HG03354 (cell line): ENCODE data around the gene MRPL55.
A peak's percentile ranks its signal among the peaks of the same experiment; 100 is the strongest.

Source experiments
- ATAC-seq: cut with Tn5 transposase; IDR thresholded peaks from one replicate; pipeline ENCODE4 v1.9.1; 2021; ENCODE audit warnings: mild to moderate bottlenecking; ENCODE audit not compliant: unreplicated experiment, poor library complexity, severe bottlenecking

Gene MRPL55

DNA sequence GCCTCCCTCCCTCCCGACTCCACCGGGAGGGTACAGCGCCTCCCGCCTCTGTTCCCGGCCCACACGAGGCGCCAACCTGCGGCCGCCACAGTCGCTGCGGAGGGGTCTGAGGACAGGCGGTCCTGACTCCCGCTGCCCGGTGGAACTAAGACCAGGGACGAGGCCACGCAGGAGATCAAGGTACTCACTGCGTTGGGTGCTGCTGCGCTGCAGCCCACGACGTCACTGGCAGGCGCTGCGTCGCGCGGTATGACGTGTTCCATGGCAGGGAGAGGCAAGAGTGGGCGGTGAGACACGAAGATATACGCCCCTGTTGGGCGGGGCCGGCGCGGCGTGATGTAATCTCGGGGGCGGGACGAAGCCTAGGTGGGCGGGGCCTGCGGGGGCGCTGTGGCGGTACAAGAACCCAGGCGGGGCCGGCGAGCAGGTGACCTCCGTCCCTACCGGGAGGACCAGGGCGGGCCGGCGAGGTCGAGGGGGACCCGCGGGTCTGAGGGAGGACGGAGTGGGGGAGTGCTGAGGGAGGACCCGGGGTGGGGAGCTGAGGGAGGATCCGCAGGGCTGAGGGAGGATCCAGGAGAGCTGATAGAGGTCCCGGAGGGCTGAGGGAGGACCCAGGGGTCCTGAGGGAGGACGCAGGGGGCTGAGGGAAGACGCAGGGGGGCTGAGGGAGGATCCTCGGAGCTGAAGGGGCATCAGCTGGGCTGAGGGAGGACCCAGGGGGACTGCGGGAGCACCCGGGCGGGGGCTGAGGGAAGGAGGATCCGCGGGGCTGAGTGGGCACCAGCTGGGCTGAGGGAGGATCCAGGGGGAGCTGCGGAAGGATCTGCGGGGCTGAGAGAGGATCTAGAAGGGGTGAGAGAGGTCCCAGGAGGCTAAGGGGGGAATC lies at the start of gene MRPL55:
Gene MRPL55 (minus strand): TSS at position 227 of the 889 bp plus-strand sequence. CDS start 1,039 bp downstream, outside the sequence.
- ATAC-seq: peak; percentile 92

DNA sequence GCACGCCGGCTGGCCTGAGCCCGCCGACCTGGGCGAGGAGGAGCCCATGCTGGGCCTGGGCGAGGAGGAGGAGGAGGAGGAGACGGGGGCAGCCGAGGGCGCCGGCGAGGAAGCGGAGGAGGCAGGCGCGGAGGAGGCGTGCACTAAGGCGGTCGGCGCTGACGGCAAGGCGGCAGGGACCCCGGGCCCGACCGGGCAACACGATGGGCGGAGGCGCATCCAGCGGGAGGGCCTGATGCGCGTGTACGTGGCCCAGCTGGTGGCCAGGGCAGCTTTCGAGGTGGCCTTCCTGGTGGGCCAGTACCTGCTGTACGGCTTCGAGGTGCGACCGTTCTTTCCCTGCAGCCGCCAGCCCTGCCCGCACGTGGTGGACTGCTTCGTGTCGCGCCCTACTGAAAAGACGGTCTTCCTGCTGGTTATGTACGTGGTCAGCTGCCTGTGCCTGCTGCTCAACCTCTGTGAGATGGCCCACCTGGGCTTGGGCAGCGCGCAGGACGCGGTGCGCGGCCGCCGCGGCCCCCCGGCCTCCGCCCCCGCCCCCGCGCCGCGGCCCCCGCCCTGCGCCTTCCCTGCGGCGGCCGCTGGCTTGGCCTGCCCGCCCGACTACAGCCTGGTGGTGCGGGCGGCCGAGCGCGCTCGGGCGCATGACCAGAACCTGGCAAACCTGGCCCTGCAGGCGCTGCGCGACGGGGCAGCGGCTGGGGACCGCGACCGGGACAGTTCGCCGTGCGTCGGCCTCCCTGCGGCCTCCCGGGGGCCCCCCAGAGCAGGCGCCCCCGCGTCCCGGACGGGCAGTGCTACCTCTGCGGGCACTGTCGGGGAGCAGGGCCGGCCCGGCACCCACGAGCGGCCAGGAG lies 49.3 kb upstream of the MRPL55 start:
- ATAC-seq: no peak

DNA sequence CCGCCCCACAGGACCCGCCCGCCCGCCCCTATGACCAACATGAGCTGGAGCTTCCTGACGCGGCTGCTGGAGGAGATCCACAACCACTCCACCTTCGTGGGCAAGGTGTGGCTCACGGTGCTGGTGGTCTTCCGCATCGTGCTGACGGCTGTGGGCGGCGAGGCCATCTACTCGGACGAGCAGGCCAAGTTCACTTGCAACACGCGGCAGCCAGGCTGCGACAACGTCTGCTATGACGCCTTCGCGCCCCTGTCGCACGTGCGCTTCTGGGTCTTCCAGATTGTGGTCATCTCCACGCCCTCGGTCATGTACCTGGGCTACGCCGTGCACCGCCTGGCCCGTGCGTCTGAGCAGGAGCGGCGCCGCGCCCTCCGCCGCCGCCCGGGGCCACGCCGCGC lies 48.6 kb upstream of the MRPL55 start:
- ATAC-seq: no peak

DNA sequence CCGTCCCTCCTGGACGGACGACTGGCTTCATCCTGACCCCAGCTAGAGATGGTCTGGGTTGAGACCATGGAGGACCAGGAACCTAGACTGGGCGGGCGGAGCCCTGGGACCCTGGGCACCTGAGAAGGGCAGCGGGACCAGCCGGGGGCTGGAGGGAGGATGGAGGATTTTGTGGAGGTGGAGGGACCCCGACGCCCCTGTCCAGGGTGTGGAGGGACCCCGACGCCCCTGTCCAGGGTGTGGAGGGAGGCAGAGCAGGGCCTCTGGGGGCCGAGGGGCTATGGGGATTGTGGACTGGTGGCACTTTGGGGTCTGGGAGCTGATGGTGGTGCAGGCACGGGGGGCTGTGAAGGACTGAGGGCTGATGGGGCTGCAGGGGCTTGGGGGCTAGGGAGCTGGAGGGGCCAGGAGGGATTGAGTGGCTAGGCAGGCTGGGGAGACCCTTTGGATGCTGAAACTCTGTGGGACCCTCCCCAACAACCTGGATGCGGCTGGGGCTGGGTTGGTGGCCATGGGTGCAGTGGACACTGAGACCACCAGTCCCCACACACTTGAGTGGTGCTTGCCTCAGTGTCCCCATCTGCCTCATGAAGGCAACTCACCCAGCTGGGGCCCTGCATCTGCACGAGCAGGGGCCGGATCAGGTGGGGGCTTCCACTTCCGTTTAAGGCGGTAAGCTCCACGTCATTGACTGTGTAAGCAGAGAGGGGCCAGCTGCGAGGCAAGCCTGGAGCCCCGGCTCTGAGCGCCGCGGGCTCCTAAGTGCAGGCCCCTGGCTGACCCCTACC lies 48.0 kb upstream of the MRPL55 start:
- no peak for ATAC-seq

DNA sequence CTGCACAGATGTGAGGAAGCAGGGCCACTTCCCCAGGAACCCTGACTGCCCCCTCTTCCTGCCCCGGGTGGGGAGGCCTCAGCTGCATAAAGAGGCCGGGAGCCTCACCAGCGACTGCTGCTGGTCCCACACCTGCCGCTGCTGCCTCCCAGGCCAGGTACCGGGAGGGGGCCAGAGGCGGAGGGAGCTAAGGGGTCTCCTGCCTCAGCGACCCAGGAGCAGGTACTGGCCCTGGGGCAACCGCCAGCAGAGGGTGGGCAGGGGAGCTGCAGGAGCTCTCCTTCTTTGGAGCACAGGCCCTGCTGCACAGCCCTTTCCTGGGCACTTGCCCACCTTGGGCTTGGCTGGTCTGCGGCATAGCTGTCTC lies 47.4 kb upstream of the MRPL55 start:
- ATAC-seq: no peak

DNA sequence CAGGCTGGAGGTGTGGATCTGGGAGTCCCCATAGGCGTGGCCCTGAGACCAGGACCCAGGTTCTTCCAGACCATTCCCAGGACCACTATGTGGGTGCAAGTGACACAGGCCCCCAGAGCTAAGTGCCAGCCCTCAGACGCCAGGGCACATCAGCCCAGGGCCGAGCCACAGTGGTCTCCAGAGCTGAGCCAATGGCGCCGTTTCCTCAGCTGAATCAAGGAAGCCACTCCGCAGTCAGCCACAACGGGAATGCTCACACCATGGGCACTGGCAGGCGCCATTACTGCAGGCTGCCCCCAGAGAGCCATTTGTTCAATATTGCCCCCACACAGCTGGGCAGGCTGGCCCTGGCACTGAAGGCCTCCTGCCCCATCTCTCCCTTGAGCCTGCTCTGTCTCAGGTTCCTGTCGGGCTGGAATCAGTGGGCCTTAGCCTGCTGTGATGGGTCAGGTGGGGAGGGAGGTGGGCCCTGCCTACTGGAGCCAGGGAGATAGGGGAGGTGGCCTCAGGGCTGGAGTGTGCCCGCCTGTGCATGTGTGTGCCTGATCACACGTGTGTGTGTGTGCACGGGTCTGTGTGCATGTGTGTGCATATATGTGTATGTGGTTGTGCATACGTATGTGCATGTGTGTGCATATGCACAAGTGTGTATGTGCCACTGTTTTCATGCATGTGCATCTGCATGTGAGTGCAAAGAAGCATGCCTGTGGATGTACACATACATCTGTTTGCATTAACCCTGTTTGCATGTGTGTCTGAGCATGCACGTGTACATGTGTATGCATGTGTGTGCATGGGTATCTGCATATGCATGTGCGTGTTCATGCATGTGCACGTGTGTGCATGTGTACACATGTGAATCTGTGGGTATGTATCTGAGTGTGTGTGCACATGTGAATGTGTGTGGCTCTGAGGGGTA lies 46.8 kb upstream of the MRPL55 start:
- no peak for ATAC-seq

DNA sequence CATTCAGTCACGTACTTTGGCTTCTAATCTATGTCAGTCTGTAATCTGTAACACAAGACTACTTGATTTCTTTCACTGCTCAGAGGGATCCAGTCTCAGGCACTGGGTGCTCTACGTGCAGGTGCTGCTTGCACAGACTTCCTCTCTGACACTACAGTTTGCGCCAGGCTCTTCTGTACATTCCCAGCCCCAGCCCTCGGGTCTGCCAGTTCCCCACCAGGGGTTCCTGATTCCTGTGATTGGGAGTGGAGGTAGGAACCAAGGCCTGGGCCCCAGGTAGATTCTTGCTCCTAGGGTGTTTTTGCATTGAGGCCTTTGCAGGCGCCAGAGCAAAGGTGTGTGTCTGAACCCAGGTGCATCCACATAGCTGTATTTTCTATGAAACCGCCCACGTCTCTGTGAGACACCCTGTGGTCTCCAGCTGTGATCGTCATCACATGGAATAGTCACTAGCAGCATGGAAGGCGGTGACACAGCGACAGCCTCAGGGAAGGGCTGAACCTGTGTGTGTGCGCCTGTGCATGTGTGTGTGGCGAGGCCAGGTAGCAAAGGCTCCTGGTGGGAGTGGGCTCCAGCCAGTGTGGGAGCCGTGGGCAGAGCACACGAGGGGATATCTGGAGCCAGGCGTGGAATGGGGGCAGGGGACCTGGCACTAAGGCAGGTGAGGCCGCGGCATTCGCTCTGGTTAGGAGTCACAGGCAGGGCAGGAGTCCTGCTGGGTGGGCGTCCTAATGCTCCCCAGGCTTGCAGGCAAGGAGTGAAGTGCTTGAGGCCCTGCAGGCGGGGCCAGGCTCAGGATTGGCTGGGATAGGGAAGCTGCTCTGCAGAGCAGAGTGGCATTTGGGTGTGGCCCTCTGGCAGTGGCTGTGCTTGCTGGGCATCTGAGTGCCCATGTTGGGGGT lies 45.8 kb upstream of the MRPL55 start:
- no peak for ATAC-seq

DNA sequence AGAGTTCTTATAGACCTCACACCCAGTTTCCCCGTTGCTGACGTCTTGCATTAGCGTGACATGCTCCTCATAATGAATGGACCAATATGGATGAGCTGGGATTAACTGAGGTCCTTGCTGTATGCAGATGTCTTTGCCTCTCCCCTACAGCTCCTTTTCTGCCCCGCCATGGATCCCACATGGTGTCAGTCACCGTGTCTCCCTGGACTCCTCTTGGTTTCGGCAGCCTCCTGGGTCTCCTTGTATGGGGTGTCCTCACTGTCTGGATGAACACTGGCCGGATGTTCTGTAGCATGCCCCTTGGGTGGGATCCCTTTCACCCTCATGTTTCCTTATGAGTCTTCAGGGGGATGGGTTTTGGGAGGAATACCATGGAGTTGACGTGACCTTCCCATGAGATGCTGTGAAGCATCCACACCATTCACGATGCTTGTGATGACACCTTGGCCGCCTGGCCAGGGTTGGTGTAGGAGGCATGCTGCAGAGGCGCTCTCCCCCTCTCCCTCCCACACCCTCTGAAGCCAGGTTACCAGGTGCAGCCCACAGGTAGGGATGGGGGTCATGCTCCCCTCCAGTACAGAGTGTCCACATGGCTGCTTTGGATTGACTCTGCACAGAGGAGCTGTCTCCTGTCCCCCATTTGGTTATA lies 45.0 kb upstream of the MRPL55 start:
- ATAC-seq: no peak

DNA sequence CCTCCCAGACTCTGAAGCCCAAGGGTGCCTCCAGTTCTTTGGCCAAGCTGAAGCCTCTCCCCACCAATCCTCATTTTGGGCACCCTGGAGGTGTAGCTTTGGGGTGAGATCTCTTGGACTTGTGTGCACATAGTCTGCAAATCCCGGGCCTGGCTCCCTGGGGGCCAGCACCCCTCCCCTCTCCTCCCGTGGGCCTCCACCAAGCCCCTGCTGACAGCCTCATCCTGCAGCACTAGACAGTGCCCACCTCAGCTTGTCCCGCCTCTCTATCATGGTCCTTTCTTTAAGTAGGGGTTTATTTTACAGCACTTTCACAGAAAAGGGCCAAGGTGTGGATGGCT lies 43.8 kb upstream of the MRPL55 start:
- no peak for ATAC-seq

DNA sequence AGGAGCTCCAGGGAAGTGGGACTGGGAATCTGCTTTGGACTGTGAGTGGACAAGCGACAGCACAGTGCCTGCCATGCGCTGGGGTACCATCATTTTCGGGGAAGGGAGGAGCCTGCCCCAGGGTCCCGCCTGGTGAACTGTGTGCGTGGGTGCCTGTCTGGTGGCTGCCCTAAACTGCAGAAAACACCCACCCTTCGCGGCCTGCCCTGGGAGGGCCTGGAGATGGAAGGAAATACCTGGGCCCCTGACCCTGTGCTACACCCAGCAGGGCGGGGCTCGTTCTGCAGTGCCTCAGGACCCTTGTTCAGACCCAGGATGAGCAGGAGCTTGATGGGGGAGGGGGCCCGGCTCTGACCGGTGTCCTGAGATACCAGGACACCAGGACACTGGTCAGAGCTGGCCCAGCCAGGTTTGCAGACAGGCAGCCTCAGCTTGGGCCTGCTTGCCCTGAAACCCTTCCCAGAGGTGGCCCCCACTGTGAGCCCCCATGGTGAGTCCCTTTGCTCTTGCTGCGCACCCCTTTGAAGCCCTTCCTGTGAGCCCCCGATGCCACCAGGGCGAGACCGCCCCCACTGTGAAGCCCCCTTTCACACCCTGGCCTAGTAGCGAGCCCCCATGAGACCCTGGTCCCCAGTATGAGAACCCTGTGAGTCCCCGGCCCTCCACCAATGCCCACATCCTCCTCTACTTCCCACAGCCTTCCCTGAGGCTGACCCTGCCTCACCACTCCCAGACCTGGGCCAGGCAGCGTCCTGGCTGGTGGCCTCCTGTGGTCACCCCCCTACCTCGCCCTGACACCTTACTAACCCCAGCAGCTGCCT lies 43.2 kb upstream of the MRPL55 start:
- ATAC-seq: no peak

DNA sequence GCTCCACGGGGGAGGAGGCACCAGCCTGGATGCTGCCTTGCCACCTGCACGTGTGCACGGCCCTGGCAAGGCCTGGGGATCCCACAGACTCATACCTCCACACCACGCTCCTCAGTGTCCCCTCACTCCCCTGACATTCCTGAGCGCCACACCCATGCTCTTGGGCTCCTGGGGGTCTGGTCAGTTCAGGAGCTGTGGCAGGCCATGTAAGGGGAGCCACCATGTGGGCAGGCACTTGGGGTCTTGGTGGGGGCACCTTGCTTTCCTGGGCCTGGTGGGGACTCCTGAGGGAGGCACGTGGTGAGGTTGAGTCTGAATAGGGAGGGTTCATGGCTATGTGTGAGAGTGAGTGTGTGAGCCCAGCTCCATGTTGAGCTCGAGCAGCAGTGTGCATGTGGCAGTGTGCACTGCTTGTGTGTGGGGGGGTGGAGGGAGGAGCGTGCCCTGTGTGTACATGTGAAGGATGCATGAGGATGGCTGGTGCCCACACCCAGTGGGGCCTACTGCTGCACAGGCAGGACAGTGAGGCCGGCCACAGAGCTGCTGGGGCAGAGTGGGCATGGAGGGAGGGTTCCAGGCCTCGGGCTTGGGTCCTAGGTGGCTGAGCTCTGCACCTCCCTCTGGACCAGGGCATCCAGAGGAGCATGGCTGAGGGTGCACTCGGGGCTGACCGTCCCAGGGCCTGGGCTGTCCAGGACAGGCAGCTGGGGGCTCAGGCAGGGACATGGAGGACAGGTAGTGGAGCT lies 42.3 kb upstream of the MRPL55 start:
- no peak for ATAC-seq

DNA sequence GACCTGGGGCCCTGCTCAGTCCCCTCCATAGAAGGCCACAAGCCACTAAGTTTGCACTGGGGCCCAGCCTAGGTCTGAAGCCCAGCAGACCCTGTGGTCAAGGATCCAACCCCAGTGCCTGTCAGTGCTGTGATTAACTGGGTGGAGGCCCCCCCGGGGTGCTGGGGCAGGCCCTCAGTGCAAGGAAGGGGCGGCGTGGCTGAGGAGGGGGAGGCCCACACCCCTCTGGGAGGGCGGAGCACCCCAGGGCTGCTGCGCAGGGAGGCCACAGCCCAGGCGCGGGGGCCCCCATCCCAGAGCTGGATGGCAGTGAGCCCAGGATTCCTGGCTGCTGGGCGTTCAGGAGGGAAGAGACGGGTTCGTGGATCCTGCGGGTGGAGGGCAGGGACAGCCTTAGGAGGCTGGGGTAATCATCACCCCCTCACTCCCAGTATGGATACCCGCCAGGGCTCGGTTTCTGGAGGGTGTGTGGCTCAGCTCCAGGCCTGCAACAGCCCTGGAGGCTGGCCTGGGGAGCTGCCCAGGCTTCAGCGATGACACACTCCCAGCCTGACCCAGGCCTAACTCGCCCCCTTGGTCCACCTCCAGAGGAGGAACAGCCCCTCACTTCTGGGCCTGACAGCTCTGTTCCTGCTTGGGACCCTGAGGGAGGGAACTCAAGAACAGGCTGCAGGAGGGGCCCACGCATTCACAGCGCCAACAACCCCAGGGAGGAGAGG lies 41.5 kb upstream of the MRPL55 start:
- no peak for ATAC-seq

DNA sequence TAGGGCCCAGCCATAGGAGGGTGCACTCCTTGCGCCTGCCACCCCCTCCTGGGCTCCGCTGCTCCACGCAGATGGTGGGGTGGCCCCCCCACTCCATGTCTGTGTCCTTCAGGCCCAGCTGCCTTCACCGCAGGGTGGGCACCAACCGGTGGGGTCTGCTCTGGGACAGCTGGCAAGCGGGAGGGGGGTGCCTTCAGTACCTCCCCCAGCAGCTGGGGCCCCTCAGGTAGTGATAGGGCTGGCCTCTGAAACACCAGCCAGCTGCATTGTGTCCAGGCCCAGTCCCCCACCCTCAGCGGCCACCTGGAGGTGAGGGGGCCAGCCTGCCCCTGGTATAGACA lies 41.0 kb upstream of the MRPL55 start:
- no peak for ATAC-seq

DNA sequence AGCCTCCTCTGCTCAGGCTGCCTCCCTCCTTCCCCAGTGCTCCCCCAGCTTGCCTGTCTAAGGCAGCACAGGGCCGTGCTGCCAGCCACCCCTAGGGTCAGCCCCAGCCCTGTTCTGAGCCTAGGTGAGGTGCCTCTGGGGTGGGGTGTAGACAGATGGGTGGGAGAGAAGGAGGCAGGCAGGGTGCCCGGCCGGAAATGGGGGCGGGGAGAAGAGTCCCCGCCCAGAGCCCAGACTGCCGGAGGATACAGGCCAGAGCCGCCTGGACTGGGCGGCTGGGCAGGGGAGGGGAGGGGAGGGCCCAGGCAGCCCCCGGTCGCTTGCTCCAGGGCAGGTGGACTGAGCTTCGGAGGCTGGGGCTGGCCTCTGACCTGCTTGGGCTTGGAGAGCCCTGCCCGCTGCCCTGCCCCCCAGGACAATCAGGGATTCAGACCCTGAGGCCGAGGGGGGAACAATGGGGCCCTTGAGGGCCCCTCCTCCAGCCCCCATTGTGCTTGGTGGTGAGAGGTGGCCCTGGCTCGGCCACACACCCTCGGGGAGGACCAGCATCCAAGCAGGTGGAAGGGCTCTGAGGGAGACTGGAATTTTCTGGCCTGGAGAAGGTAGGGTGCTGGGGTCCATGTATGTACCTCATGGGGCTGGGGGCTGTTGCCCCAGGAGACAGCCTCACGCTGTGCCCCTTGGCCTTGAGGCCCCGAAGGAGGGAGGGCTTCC lies 40.5 kb upstream of the MRPL55 start, which contains the start of gene GJC2:
Gene GJC2 (plus strand): TSS at position 525 of the 714 bp plus-strand sequence. CDS start 7,829 bp downstream, outside the sequence.
- no peak for ATAC-seq

DNA sequence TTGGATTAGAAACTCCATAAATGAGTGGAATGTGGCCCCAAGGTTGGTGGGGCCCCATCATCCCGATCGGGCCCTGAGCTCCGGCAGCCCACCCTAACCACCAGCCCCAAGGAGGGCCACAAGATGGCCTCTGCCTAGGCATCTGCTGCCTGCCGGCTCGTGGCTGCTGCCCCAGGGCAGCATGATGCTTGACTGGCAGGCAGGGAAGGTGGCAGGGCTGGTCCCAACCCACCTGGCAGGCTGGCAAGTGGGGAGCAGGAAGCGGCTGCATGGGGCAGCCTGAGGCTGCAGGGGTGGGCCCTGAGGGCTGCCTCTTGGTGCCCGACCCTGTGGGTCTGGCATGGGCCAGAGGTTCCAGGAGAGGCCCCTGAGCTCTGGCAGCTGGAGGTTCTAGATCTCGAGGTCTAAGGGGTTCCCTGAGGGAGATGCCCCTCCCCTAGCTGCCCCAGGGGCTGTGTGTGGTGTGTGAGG lies 39.9 kb upstream of the MRPL55 start:
- ATAC-seq: no peak
